NCI-H345 treated with DMSO at 0.1 percent for 48 hours (cell line): ENCODE measurements around the gene KRTAP1-3.
"Not testable (repeated sequence)": the region's sequence is repeated elsewhere in the genome, so short reads cannot be mapped to it uniquely, and the experiment has no call there.

Source experiments
- DNase-seq: peaks from one replicate; lab custom pipeline; 2025; ENCODE audit not compliant: unreplicated experiment; lab: John Stamatoyannopoulos, UW

The KRTAP1-3 gene

GRCh38 chr17:41034346-41034935 lies at the start of gene KRTAP1-3:
KRTAP1-3 (minus strand) TSS chr17:41034874; CDS start chr17:41034821, 53 bp downstream.
- DNase-seq, result not testable (repeated sequence)

GRCh38 chr17:41084100-41084856 lies 49.6 kb upstream of the KRTAP1-3 start, which contains the start of gene KRTAP4-7:
KRTAP4-7 (plus strand) TSS chr17:41084150; CDS start chr17:41084207, 57 bp downstream.
- DNase-seq, result not testable (repeated sequence)

- not testable (repeated sequence) for DNase-seq
These were observed 48.8 kb upstream of the KRTAP1-3 start for GRCh38 chr17:41083427-41083826.

- no peak for DNase-seq
These were observed 48.0 kb upstream of the KRTAP1-3 start for GRCh38 chr17:41082626-41083025.

- DNase-seq, result no peak
These were observed 42.1 kb upstream of the KRTAP1-3 start for GRCh38 chr17:41076788-41077187.

GRCh38 chr17:41073676-41074075 lies 39.0 kb upstream of the KRTAP1-3 start:
- DNase-seq, result no peak

- no peak for DNase-seq
These were observed 37.1 kb upstream of the KRTAP1-3 start for GRCh38 chr17:41071606-41072360.

GRCh38 chr17:41069031-41069430 lies 34.4 kb upstream of the KRTAP1-3 start:
- DNase-seq, result no peak

GRCh38 chr17:41067281-41067680 lies 32.6 kb upstream of the KRTAP1-3 start:
- DNase-seq, result no peak

- no peak for DNase-seq
These were observed 31.4 kb upstream of the KRTAP1-3 start, which contains the start of gene KRTAP2-4 for GRCh38 chr17:41065829-41066624. KRTAP2-4 (minus strand) TSS chr17:41065879; CDS start chr17:41065845, 34 bp downstream.

- not testable (repeated sequence) for DNase-seq
These were observed 30.5 kb upstream of the KRTAP1-3 start for GRCh38 chr17:41065016-41065689.

GRCh38 chr17:41064301-41064700 lies 29.6 kb upstream of the KRTAP1-3 start:
- DNase-seq, result no peak

- DNase-seq, result no peak
These were observed 28.8 kb upstream of the KRTAP1-3 start for GRCh38 chr17:41063449-41063848.

GRCh38 chr17:41061964-41062363 lies 27.3 kb upstream of the KRTAP1-3 start:
- no peak for DNase-seq

- DNase-seq, result no peak
These were observed 25.5 kb upstream of the KRTAP1-3 start, which contains the start of gene KRTAP2-3 for GRCh38 chr17:41060052-41060604. KRTAP2-3 (minus strand) TSS chr17:41060114; CDS start chr17:41060050, 64 bp downstream.

- not testable (repeated sequence) for DNase-seq
These were observed 24.8 kb upstream of the KRTAP1-3 start for GRCh38 chr17:41059276-41060051.

- no peak for DNase-seq
These were observed 24.1 kb upstream of the KRTAP1-3 start for GRCh38 chr17:41058741-41059140.

- no peak for DNase-seq
These were observed 22.9 kb upstream of the KRTAP1-3 start for GRCh38 chr17:41057547-41057946.

- DNase-seq, result not testable (repeated sequence)
These were observed 20.5 kb upstream of the KRTAP1-3 start, which contains the start of gene KRTAP2-2 for GRCh38 chr17:41055130-41055529. KRTAP2-2 (minus strand) TSS chr17:41055230; CDS start chr17:41055211, 19 bp downstream.
